GM10266 (cell line): ENCODE results near the gene TUBGCP5.
"Not testable (repeated sequence)": the region's sequence is repeated elsewhere in the genome, so short reads cannot be mapped to it uniquely, and the experiment has no call there.

ENCODE experiments used
- DNase-seq: peaks from one replicate; pipeline ENCODE4 v3.0.0; 2012; ENCODE audit errors: extremely low spot score
- CTCF ChIP-seq: IDR thresholded peaks from 2 replicates; pipeline ENCODE4 v1.5.1; 2012; ENCODE audit warnings: mild to moderate bottlenecking, low read depth; ENCODE audit not compliant: control insufficient read depth, insufficient read depth; ENCODE audit errors: missing control alignments

TUBGCP5 gene

GRCh38 chr15:23003736-23004135, 35.6 kb downstream of the TUBGCP5 start:
- no peak for TF ChIP-seq CTCF
- DNase-seq, result no peak

- DNase-seq, result no peak
- no peak for TF ChIP-seq CTCF
These were observed 36.4 kb downstream of the TUBGCP5 start for GRCh38 chr15:23002920-23003319.

GRCh38 chr15:22995795-22996194, 43.6 kb downstream of the TUBGCP5 start:
- no peak for TF ChIP-seq CTCF
- no peak for DNase-seq

GRCh38 chr15:22992024-22992326, 47.4 kb downstream of the TUBGCP5 start:
- DNase-seq, result no peak
- no peak for TF ChIP-seq CTCF

- TF ChIP-seq CTCF, result no peak
- no peak for DNase-seq
These were observed 49.5 kb downstream of the TUBGCP5 start for GRCh38 chr15:22989576-22990477.

- no peak for TF ChIP-seq CTCF
- DNase-seq, result no peak
These were observed 50.6 kb downstream of the TUBGCP5 start for GRCh38 chr15:22988811-22989210.

GRCh38 chr15:22981931-22982330, 57.4 kb downstream of the TUBGCP5 start:
- DNase-seq, result not testable (repeated sequence)

GRCh38 chr15:22981051-22981840, 58.1 kb downstream of the TUBGCP5 start:
- DNase-seq, result no peak
- TF ChIP-seq CTCF, result no peak
